ENCODE results near the gene DOCK10. TPM values are rescaled to one million over a fixed set of nuclear protein-coding genes. Genes with fewer than 3 reads are reported as not detected.

The DOCK10 gene
- total RNA-seq, 4 donors from 2014 or later = 8.3 to 47.4 (median 18.3) TPM

DNA sequence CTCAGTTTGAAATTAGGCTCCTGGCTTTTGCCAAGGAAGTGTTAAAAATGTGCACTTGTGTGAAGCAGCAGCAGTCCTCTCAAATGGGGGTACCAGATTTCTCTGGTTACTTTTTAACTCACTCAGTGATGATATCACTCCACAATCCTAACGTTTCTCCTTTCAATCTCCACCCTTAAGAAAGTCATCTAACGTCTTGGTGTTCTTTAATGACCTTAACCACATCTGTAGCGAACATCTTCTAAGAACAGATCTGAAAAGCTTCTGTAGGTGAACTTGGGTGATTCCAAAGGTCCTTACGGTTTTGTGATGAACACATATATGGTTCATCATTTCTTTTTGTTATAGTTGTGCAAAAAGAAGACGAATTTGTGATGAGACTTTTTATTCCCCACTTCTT is 73.2 kb downstream of the DOCK10 start:
- TF ChIP-seq, protein P1, sequence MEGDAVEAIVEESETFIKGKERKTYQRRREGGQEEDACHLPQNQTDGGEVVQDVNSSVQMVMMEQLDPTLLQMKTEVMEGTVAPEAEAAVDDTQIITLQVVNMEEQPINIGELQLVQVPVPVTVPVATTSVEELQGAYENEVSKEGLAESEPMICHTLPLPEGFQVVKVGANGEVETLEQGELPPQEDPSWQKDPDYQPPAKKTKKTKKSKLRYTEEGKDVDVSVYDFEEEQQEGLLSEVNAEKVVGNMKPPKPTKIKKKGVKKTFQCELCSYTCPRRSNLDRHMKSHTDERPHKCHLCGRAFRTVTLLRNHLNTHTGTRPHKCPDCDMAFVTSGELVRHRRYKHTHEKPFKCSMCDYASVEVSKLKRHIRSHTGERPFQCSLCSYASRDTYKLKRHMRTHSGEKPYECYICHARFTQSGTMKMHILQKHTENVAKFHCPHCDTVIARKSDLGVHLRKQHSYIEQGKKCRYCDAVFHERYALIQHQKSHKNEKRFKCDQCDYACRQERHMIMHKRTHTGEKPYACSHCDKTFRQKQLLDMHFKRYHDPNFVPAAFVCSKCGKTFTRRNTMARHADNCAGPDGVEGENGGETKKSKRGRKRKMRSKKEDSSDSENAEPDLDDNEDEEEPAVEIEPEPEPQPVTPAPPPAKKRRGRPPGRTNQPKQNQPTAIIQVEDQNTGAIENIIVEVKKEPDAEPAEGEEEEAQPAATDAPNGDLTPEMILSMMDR (IDR thresholded peaks at IDR 0.05; ENCODE audit: low read depth) = no peak

DNA sequence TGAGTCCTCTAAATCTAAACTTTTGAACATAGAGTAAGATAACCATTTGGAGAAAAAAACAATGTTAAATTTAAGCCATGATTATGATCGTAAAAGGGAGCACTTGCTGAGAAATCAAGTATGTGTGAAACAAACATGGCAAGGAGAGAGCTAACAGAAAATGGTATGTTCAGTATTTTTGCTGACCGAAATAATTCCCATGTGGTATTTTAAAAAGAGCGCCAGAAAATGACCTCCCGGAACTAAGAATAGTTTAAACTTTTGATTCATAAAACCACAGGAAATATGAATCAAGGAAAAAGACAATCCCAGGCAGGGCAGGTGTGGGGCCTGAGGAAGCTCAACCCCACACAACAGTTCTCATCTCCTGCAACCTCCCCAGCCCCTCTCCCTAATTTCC is 74.2 kb downstream of the DOCK10 start:
- TF ChIP-seq, protein P1 (IDR thresholded peaks at IDR 0.05; ENCODE audit: low read depth) = no peak

DNA sequence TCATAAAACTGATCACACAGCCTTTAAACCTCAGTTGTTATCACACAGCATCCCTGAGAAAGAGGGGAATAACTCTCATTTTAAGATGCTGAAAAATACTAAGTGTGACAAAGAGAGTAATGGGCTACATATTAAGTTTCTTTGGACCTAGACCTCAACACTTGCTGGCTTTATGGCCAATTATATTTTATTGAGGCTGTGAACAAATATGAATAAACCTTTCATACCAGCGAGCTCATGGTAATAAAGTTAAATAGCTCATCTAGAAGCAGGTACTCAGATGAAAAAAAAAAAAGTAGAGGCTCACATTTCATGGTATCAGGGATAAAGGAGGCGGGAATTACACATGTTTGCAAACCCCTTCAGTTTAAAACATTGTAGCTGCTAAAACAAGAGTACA is 75.7 kb downstream of the DOCK10 start:
- TF ChIP-seq, protein P1 (IDR thresholded peaks at IDR 0.05; ENCODE audit: low read depth) = no peak

DNA sequence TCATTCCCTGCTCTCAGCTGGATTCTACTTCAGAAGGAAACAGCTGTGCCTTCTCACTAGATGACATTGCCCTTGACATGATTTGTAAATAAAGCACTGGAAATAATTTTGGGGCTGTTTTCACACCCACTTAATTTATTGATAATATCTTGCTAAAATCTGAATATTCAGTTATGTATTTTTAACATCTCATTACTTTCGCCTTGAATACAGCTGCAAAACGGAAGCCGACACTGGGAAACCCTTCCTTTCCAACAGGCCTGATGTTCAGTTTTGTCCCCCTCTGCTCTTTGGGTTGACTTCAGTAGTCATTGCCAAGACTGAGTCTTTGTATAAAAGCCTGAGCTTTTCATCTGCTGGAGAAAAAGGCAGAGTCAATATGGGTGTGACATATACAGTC is 82.7 kb downstream of the DOCK10 start:
- TF ChIP-seq, protein P1 (IDR thresholded peaks at IDR 0.05; ENCODE audit: low read depth) = no peak

DNA sequence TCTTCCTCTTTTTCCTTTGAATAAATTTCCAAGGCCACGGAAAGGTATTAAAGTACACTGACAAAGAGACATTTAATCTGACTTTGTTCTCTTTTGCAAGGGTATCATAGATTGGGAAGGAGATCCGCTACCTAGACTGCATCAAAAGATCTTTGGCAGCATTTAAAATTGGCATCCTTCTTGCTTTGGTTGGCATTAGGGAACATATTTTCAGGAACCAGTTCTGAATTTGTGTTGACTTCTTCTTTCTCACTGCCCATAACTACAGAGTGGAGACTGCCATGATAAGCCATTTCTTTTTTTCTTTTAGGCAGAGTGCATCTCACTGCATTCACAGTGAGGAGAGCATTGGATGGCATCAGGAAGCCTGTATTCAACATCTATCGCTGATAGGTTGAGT is 83.4 kb downstream of the DOCK10 start:
- TF ChIP-seq, protein P1 (IDR thresholded peaks at IDR 0.05; ENCODE audit: low read depth) = no peak

DNA sequence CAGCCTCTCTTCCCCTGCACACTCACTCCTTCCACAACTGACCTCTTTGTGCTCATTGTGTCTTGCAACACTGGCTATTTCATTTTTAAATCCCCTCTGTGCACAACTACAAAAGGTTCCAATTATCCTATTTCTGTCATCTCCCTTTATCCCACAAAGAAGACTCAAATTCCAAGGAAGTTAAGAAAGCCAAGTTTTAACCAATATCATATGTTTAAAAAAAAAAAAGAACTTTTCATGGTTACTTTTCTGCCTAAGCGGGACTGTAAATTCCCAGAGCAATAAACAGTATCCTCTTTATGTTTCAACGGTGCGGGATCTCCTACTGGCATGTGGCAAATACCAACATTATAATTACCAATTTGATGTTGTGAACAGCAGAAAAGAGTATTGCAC is 83.8 kb downstream of the DOCK10 start:
- TF ChIP-seq, protein P1 (IDR thresholded peaks at IDR 0.05; ENCODE audit: low read depth) = no peak

DNA sequence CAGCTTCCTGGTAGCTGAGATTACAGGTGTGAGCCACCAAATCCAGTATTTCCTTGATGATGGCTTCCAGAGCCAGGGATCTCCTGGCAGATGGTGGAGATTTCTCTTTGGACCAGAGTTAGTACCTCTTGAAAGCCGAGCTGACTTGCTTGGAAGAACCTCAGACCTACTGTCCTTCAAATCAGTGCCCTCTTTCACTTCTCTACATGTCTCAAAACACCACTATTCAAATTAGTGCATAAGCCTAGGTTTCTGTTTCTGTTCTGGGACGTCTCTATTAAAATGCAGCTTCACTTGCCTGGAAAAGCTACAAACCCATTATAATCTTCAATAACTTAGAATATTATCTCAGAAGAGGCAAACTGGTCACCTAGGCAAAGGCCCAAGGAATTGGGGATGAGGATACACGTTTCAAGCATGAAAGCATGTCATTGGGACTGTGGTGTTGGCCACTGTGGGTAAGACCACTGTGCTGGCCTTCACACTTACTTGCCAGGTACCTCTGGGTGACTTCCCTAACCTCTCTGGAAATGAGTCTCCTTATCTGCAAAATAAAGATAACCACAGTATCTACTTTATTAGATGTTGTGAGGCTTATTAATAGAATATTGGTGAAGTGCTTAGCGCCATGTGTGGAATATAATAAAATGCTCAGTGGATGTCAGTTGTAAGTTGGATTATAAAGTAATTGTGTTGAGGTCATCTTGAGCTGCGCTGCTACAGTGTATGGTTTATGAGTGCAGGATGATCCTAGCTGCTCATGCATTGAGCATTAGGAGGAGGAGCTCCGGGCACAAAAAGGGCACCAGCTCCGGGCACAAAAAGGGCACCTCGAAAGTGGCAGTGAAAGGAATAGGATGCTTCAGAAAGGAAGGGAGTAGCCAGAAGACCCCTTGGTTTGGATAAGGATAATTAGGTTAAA is 84.5 kb downstream of the DOCK10 start:
- TF ChIP-seq, protein P1 (IDR thresholded peaks at IDR 0.05; ENCODE audit: low read depth) = no peak
